HepG2 (cell line): ENCODE measurements around the gene PTRH2. TPM values are rescaled to one million over a fixed set of nuclear protein-coding genes. Genes with fewer than 3 reads are reported as not detected.

ENCODE experiments used
- ATAC-seq: fragments of 200-7000 bp; cut with Tn5 transposase; 3 replicates; pipeline ENCODE4 v1.9.1; 2020; ENCODE audit warnings: mild to moderate bottlenecking, moderate library complexity
- BruUV-seq: library from RNA; stranded (reverse); fragments of 400-500 nt; replicated peaks from 2 replicates; lab custom pipeline; 2021; lab: Mats Ljungman, UMichigan
- CTCF ChIA-PET: fragments of 300-600 bp; formaldehyde crosslinking; extraction: SDS; loops from one replicate; lab custom pipeline; 2021; ENCODE audit warnings: low total read pairs, inconsistent platforms, low intra/inter-chr PET ratio; lab: Yijun Ruan, JAX
- POLR2A ChIA-PET: fragments of 350-600 bp; sonication (Branson Sonifier 250); formaldehyde crosslinking; loops from one replicate; lab custom pipeline; 2020; ENCODE audit warnings: antibody characterized with exemption, inconsistent platforms; lab: Yijun Ruan, JAX
- DNase-seq: peaks from one replicate; pipeline ENCODE4 v3.0.0-alpha.2; 2015; ENCODE audit warnings: low spot score
- FAIRE-seq: peaks from 3 replicates; lab custom pipeline; 2011; peaks lifted over from hg19 to GRCh38; lab: Jason Lieb, UNC
- H2AFZ ChIP-seq: one replicate; pipeline ENCODE4 v1.6.1; 2011; ENCODE audit warnings: low read length, inconsistent platforms
- H3K27ac ChIP-seq: fragments of 300-600 bp; 3 replicates; pipeline ENCODE4 v1.8.0; 2011; ENCODE audit warnings: mixed run types, mild to moderate bottlenecking, mixed read lengths, low read length, inconsistent platforms; ENCODE audit not compliant: insufficient read depth; ENCODE audit errors: extremely low read length
- H3K27me3 ChIP-seq, 2 experiments: fragments of 200-600 bp in 1 of 2; 2 replicates in 1 of 2; 3 replicates in 1 of 2; pipeline versions ENCODE4 v1.6.0 to v1.8.0; 2011; ENCODE audit warnings: low read length in 2 of 2, mild to moderate bottlenecking in 2 of 2, moderate library complexity in 2 of 2, inconsistent platforms in 1 of 2; ENCODE audit not compliant: insufficient read depth in 2 of 2, control insufficient read depth in 1 of 2
- H3K36me3 ChIP-seq, 2 experiments: fragments of 200-600 bp in 1 of 2; replicated peaks in 1 of 2; 2 replicates in 1 of 2; 3 replicates in 1 of 2; pipeline versions ENCODE4 v1.5.1 to v1.8.0; 2011; ENCODE audit warnings: low read length in 2 of 2, inconsistent platforms in 1 of 2; ENCODE audit not compliant: insufficient read depth in 2 of 2, control insufficient read depth in 1 of 2
- H3K4me1 ChIP-seq: 2 replicates; pipeline ENCODE4 v1.5.1; 2012; ENCODE audit warnings: low read length, inconsistent platforms; ENCODE audit not compliant: insufficient read depth
- H3K4me2 ChIP-seq: 2 replicates; pipeline ENCODE4 v1.6.0; 2011; ENCODE audit warnings: low read depth, low read length, inconsistent platforms
- H3K4me3 ChIP-seq, 3 experiments: fragments of 200-600 bp in 1 of 3; sonication (generic), shearing (Covaris generic) in 1 of 3; replicated peaks in 1 of 3; 2 replicates each; pipeline ENCODE4 v1.5.1; 2011 to 2016; ENCODE audit warnings: low read length in 3 of 3, inconsistent platforms in 2 of 3, low read depth in 2 of 3, mild to moderate bottlenecking in 2 of 3, control low read depth in 1 of 3, mixed read lengths in 1 of 3; ENCODE audit not compliant: insufficient read depth in 1 of 3
- H3K79me2 ChIP-seq: one replicate; pipeline ENCODE4 v1.6.1; 2011; ENCODE audit warnings: low read length, inconsistent platforms; ENCODE audit not compliant: insufficient read depth
- H3K9ac ChIP-seq: 2 replicates; pipeline ENCODE4 v1.6.0; 2011; ENCODE audit warnings: mild to moderate bottlenecking, low read depth, low read length, inconsistent platforms; ENCODE audit not compliant: insufficient read depth
- H3K9me3 ChIP-seq: 2 replicates; pipeline ENCODE4 v1.5.1; 2012; ENCODE audit warnings: mild to moderate bottlenecking, low read length
- H4K20me1 ChIP-seq: 2 replicates; pipeline ENCODE4 v1.6.0; 2011; ENCODE audit warnings: inconsistent platforms, mild to moderate bottlenecking, low read length, moderate library complexity; ENCODE audit not compliant: insufficient read depth
- ATM ChIP-seq: fragments of 450-650 bp; IDR thresholded peaks from 2 replicates; pipeline ENCODE4 v1.7.1; 2017; ENCODE audit warnings: mild to moderate bottlenecking, borderline replicate concordance
- ATRX ChIP-seq: sonication (generic); formaldehyde crosslinking; IDR thresholded peaks from 2 replicates; pipeline ENCODE4 v1.4.0; 2020; ENCODE audit warnings: missing genetic modification reagents, borderline replicate concordance
- BCL6 ChIP-seq: IDR thresholded peaks from 2 replicates; pipeline ENCODE4 v1.6.1; 2016; ENCODE audit warnings: missing genetic modification reagents, missing compliant biosample characterization
- GPN1 ChIP-seq: sonication (generic); formaldehyde crosslinking; IDR thresholded peaks from 2 replicates; pipeline ENCODE4 v1.5.1; 2020; ENCODE audit warnings: missing genetic modification reagents, borderline replicate concordance
- KAT7 ChIP-seq: IDR thresholded peaks from 2 replicates; pipeline ENCODE4 v1.6.1; 2018; ENCODE audit warnings: borderline replicate concordance, missing compliant biosample characterization
- KLF9 ChIP-seq: IDR thresholded peaks from 2 replicates; pipeline ENCODE4 v1.6.1; 2016; ENCODE audit warnings: low read depth
- MAFK ChIP-seq, 2 experiments: IDR thresholded peaks in 1 of 2; conservative IDR thresholded peaks in 1 of 2; 2 replicates each; pipeline ENCODE4 v1.6.1; 2011; ENCODE audit warnings: improper control_type of control experiment in 2 of 2, low read length in 2 of 2
- NKX3-1 ChIP-seq: sonication (generic); formaldehyde crosslinking; IDR thresholded peaks from 2 replicates; pipeline ENCODE4 v1.5.0; 2020; ENCODE audit warnings: missing genetic modification reagents
- RARA ChIP-seq: IDR thresholded peaks from 2 replicates; pipeline ENCODE4 v1.6.1; 2016; ENCODE audit warnings: missing genetic modification reagents, missing compliant biosample characterization
- TRIM24 ChIP-seq: sonication (generic); formaldehyde crosslinking; IDR thresholded peaks from 2 replicates; pipeline ENCODE4 v1.8.0; 2022; ENCODE audit warnings: mild to moderate bottlenecking, missing genetic modification reagents
- ZBTB14 ChIP-seq: sonication (generic); formaldehyde crosslinking; IDR thresholded peaks from 2 replicates; pipeline ENCODE4 v1.4.0; 2020; ENCODE audit warnings: missing genetic modification reagents
- ZNF431 ChIP-seq: sonication (generic); formaldehyde crosslinking; IDR thresholded peaks from 2 replicates; pipeline ENCODE4 v1.9.0; 2022; ENCODE audit warnings: missing genetic modification reagents, low read depth, mild to moderate bottlenecking, borderline replicate concordance
- WGBS: methylation state at CpG from one replicate; pipeline ENCODE4 v1.1.6; 2017; ENCODE audit warnings: low lambda C conversion rate; 5-methylcytosine and 5-hydroxymethylcytosine counted together
- in situ Hi-C: cut with HindIII; loops from 2 replicates; pipeline ENCODE4 v1.10.0; 2017; ENCODE audit warnings: low pct_unique_long_range_greater_than_20kb; ENCODE audit not compliant: extremely low pct_ligation_motif_present
- intact Hi-C: fragments of 100-400 bp; cut with micrococcal nuclease; formaldehyde crosslinking; loops from one replicate; pipeline ENCODE4 v1.10.0; 2022; ENCODE audit not compliant: unreplicated experiment
- polyA plus RNA-seq, 8 experiments: library from polyadenylated mRNA; depleted of rRNA in 3 of 8; stranded (reverse) in 7 of 8; unstranded in 1 of 8; fragments of >200 nt; fragmentation: Illumina TruSeq in 4 of 8; extraction: Trizol in 4 of 8; gene quantifications; 2 replicates each; pipeline versions ENCODE4 v1.2.1 to v1.2.3, GENCODE V29; 2011 to 2016; ENCODE audit warnings: low read depth in 4 of 8, missing spikeins in 1 of 8, mixed read lengths in 1 of 8; ENCODE audit not compliant: insufficient read depth in 1 of 8
- total RNA-seq, 5 experiments: library from RNA; depleted of rRNA; stranded (reverse); fragments of >200 nt; fragmentation: Illumina TruSeq; extraction: Trizol; gene quantifications; 2 replicates each; pipeline ENCODE4 v1.2.3, GENCODE V29; 2016; ENCODE audit warnings: low read depth in 1 of 5
- TF ChIP-seq, protein P1 (sequence below), 2 experiments: IDR thresholded peaks; 2 replicates each; pipeline ENCODE4 v1.6.1; 2011 to 2012; ENCODE audit warnings: low read length in 2 of 2, borderline replicate concordance in 1 of 2, low read depth in 1 of 2, mild to moderate bottlenecking in 1 of 2, moderate library complexity in 1 of 2
- TF ChIP-seq, protein P2 (sequence below): sonication (generic); formaldehyde crosslinking; conservative IDR thresholded peaks from 2 replicates; pipeline ENCODE4 v1.4.0; 2020; ENCODE audit warnings: missing genetic modification reagents

Gene PTRH2
- total and polyA plus RNA-seq, 2 of the 13 experiments (the other 11 are each of a cell fraction or from before 2014, with no cell fraction given), result 67.7 to 83.3 TPM

GRCh38 chr17:59727817-59728533, 20.7 kb upstream of the PTRH2 start (continued):
- TF ChIP-seq, protein P1, sequence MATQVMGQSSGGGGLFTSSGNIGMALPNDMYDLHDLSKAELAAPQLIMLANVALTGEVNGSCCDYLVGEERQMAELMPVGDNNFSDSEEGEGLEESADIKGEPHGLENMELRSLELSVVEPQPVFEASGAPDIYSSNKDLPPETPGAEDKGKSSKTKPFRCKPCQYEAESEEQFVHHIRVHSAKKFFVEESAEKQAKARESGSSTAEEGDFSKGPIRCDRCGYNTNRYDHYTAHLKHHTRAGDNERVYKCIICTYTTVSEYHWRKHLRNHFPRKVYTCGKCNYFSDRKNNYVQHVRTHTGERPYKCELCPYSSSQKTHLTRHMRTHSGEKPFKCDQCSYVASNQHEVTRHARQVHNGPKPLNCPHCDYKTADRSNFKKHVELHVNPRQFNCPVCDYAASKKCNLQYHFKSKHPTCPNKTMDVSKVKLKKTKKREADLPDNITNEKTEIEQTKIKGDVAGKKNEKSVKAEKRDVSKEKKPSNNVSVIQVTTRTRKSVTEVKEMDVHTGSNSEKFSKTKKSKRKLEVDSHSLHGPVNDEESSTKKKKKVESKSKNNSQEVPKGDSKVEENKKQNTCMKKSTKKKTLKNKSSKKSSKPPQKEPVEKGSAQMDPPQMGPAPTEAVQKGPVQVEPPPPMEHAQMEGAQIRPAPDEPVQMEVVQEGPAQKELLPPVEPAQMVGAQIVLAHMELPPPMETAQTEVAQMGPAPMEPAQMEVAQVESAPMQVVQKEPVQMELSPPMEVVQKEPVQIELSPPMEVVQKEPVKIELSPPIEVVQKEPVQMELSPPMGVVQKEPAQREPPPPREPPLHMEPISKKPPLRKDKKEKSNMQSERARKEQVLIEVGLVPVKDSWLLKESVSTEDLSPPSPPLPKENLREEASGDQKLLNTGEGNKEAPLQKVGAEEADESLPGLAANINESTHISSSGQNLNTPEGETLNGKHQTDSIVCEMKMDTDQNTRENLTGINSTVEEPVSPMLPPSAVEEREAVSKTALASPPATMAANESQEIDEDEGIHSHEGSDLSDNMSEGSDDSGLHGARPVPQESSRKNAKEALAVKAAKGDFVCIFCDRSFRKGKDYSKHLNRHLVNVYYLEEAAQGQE (IDR thresholded peaks at IDR 0.05; ENCODE audit: borderline replicate concordance in 1 of 2, low read depth in 1 of 2, low read length in 2 of 2), result no peak
- peak; percentile 75 to 77 for TF ChIP-seq MAFK (conservative IDR thresholded peaks at IDR 0.05 in 1 of 2, IDR thresholded peaks at IDR 0.05 in 1 of 2; ENCODE audit: low read length in 2 of 2)
- no peak for TF ChIP-seq ZBTB14 (CRISPR knock-in tag)
- TF ChIP-seq, all 625 proteins: peak for 7

GRCh38 chr17:59725691-59726090, 18.5 kb upstream of the PTRH2 start:
- Histone ChIP-seq H3K4me2 (peak overlapping the region; percentile 31), H4K20me1 (no peaks in the 10 kb centered on the region), H3K79me2 (peaks cover 88% of the 10 kb centered on the region), H3K36me3 (no peaks in the 10 kb centered on the region), H3K9ac (peak overlapping the region; percentile 24; the same call in 1 of the 2 replicates), H3K4me1 (peaks cover 87% of the 10 kb centered on the region), H3K9me3 (no peaks in the 10 kb centered on the region), H3K27me3 (no peaks in the 10 kb centered on the region), H3K4me3 (no peak overlapping the region; a peak in 1 of 6 replicates), H3K27ac (peak overlapping the region; percentile 44), H2AFZ (no peak overlapping the region)
- in situ Hi-C loops (no loop called here), intact Hi-C loops (no loop called here)
- 7% methylated on average over 2 of the region's 2 CpGs for WGBS
- no TSS peak for BruUV-seq
- FAIRE-seq (no peak), ATAC-seq (no peak), DNase-seq (peak; percentile 68)
- ChIA-PET CTCF (no interaction called here), POLR2A (interaction anchor here (1.1 to 4.2 kb wide), 2 partner anchors 18 to 23 kb away, joined by 3 to 20 read pairs; partner anchors contain the start of genes PTRH2 and VMP1)
- TF ChIP-seq KAT7 (no peak), BCL6 (CRISPR knock-in tag) (peak; percentile 65; the same call in 1 of the 2 replicates), ATRX (CRISPR knock-in tag) (no peak), ZNF431 (CRISPR knock-in tag) (no peak), RARA (CRISPR knock-in tag) (0 out of 2 replicates have a peak, but pooled peaks have one; percentile 23), TRIM24 (peak; percentile 60; the same call in 1 of the 2 replicates), GPN1 (CRISPR knock-in tag) (no peak), ATM (peak; percentile 73; the same call in 1 of the 2 replicates), NKX3-1 (CRISPR knock-in tag) (peak; percentile 58; the same call in 1 of the 2 replicates), KLF9 (CRISPR knock-in tag) (peak; percentile 65; the same call in 1 of the 2 replicates)
- TF ChIP-seq, protein P2, sequence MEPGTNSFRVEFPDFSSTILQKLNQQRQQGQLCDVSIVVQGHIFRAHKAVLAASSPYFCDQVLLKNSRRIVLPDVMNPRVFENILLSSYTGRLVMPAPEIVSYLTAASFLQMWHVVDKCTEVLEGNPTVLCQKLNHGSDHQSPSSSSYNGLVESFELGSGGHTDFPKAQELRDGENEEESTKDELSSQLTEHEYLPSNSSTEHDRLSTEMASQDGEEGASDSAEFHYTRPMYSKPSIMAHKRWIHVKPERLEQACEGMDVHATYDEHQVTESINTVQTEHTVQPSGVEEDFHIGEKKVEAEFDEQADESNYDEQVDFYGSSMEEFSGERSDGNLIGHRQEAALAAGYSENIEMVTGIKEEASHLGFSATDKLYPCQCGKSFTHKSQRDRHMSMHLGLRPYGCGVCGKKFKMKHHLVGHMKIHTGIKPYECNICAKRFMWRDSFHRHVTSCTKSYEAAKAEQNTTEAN (CRISPR knock-in tag), result peak; percentile 60; the same call in 1 of the 2 replicates
